ENCODE data around the gene SAMD8. TPM values are rescaled to one million over a fixed set of nuclear protein-coding genes. Genes with fewer than 3 reads are reported as not detected.
"Not testable (repeated sequence)": the region's sequence is repeated elsewhere in the genome, so short reads cannot be mapped to it uniquely, and the experiment has no call there.

SAMD8 gene
- total and polyA plus RNA-seq, 2 of the 8 experiments (the other 6 are each of a cell fraction or from before 2014, with no cell fraction given): 11.7 to 20.9 TPM

DNA sequence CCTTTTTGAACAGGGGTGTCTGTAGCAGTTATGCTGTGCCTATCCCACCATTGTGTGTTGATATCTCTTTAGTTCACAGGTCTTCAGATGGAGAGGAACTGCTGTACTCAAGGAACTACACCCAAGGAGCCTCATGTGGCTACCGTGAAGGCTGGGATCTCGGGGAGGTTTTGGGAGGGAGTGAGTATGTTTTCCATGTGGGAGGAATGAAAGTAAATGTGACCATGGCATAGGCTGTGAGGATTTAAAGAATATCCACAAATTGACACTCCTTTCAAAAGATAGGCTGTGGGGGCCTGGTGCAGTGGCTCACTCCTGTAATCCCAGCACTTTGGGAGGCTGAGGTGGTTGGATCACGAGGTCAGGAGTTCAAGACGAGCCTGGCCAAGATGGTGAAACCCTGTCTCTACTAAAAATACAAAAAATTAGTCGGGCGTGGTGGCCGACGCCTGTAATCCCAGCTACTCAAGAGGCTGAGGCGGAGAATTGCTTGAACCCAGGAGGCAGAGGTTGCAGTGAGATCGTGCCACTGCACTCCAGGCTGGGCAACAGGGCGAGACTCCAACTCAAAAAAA, 91.7 kb downstream of the SAMD8 start:
- not testable (repeated sequence) for H3K56ac ChIP-seq (replicated peaks; ENCODE audit: insufficient read length, low read depth, low read length); DNase-seq (ENCODE audit: low read depth in 1 of 2, low spot score in 2 of 2); H3K79me2 ChIP-seq (ENCODE audit: control insufficient read depth in 1 of 2, insufficient read depth in 2 of 2, low read length in 2 of 2); H2AFZ ChIP-seq (ENCODE audit: low read length); H2AK5ac ChIP-seq (ENCODE audit: low read depth, low read length); H3K23me2 ChIP-seq (ENCODE audit: low read depth, low read length); H3K14ac ChIP-seq (ENCODE audit: insufficient read length); H3K27me3 ChIP-seq (replicated peaks in 1 of 4; ENCODE audit: control insufficient read depth in 3 of 4, extremely low read depth in 1 of 4, insufficient read depth in 3 of 4, low read length in 3 of 4); H3K27ac ChIP-seq (ENCODE audit: low read depth, low read length); H2BK5ac ChIP-seq (ENCODE audit: low read depth, low read length); H2BK20ac ChIP-seq (ENCODE audit: low read length); H2BK120ac ChIP-seq (replicated peaks; ENCODE audit: low read depth, low read length); H3K79me1 ChIP-seq (ENCODE audit: low read depth, low read length); H3K4ac ChIP-seq (replicated peaks; ENCODE audit: insufficient read length, low read depth, low read length); H3K23ac ChIP-seq (ENCODE audit: insufficient read length); H3K36me3 ChIP-seq (ENCODE audit: control insufficient read depth in 2 of 4, insufficient read depth in 4 of 4, low read length in 3 of 4); H4K5ac ChIP-seq (ENCODE audit: insufficient read length, low read depth, low read length); H4K8ac ChIP-seq (ENCODE audit: extremely low read depth, insufficient read depth, low read length); H3K18ac ChIP-seq (ENCODE audit: extremely low read depth, low read length); H4K91ac ChIP-seq (replicated peaks; ENCODE audit: insufficient read length, low read length); H3K9ac ChIP-seq (replicated peaks in 1 of 4; ENCODE audit: extremely low read depth in 1 of 4, low read depth in 3 of 4, low read length in 3 of 4); H3K4me2 ChIP-seq (ENCODE audit: insufficient read depth in 1 of 2, low read depth in 2 of 2, low read length in 2 of 2); H2BK15ac ChIP-seq (ENCODE audit: low read length); FAIRE-seq; H4K20me1 ChIP-seq (replicated peaks in 1 of 2; ENCODE audit: control insufficient read depth in 1 of 2, insufficient read depth in 2 of 2, low read length in 2 of 2); H3K4me3 ChIP-seq (ENCODE audit: extremely low read depth in 1 of 4, insufficient read depth in 2 of 4, low read depth in 3 of 4, low read length in 4 of 4); H3K9me3 ChIP-seq (ENCODE audit: insufficient read depth in 2 of 2, low read depth in 1 of 2, low read length in 1 of 2); H2BK12ac ChIP-seq (ENCODE audit: low read depth, low read length)
- H3K4me1 ChIP-seq (replicated peaks in 1 of 4; ENCODE audit: control insufficient read depth in 3 of 4, insufficient read depth in 4 of 4, low read length in 3 of 4): peaks cover 3 to 10% (median 7%) of the 10 kb centered on the region in 4 experiments
- CTCF ChIA-PET (ENCODE audit: partially characterized antibody): interaction anchor here (0.7 to 11.0 kb wide), 7 partner anchors 8 to 1079 kb away, joined by 3 to 128 read pairs (median 5); partner anchors contain the start of gene COMTD1
- POLR2A ChIA-PET (ENCODE audit: partially characterized antibody): interaction anchor here (0.6 to 36.7 kb wide), 3 partner anchors 25 to 1590 kb away, joined by 3 to 801 read pairs (median 4); partner anchors contain the start of gene COMTD1
- WGBS, 2 experiments (ENCODE audit: extremely low coverage in 1 of 2, insufficient coverage in 1 of 2, insufficient read length in 1 of 2, insufficient replicate concordance in 2 of 2, low coverage in 1 of 2, low lambda C conversion rate in 2 of 2, missing lambda C conversion rate in 1 of 2): 88% methylated on average over 11 of the region's 11 CpGs; no CpG with 5 or more reads in 1 of the 2 experiments

Measured in H1 (cell line).